ENCODE data around the gene DGKB. TPM values are rescaled to one million over a fixed set of nuclear protein-coding genes. Genes with fewer than 3 reads are reported as not detected.
A peak's percentile ranks its signal among the peaks of the same experiment; 100 is the strongest.

Gene DGKB
- total and polyA plus RNA-seq, 2 donors: 0.09 to 0.19 TPM

DNA sequence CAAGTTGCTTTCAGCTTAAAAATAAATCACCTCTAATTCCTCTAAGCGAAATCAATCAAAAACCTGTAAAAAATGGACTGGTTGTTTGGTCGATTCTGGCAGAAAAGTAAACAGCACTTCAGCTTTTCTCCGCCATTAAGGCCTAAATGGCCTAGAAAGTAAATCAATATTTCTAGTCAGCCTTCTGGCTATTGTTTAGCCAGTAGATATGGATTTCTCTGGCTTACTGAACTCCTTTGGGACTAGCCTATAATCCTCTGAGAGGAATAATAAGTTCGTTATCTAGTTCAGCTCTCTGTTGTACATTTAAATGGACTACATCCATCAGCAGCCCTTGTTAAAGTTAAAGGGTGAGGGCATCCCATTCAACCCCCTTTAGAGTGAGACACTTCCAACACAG is 513.0 kb downstream of the DGKB start:
- Histone ChIP-seq H3K36me3 (ENCODE audit: control insufficient read depth in 2 of 2, insufficient read depth in 2 of 2, low read length in 1 of 2) (no peaks in the 10 kb centered on the region), H3K9me3 (ENCODE audit: control insufficient read depth in 2 of 2, insufficient read depth in 1 of 2, low read length in 1 of 2) (peaks cover 0 to 3% of the 10 kb centered on the region in 2 donors), H3K4me3 (ENCODE audit: low read length in 2 of 2) (no peak overlapping the region), H3K4me1 (ENCODE audit: control insufficient read depth in 2 of 2, insufficient read depth in 2 of 2, low read length in 2 of 2) (no peaks in the 10 kb centered on the region), H3K27ac (ENCODE audit: low read depth in 1 of 2, low read length in 1 of 2) (no peak overlapping the region), H3K27me3 (ENCODE audit: control insufficient read depth in 2 of 2, insufficient read depth in 1 of 2, low read length in 1 of 2) (no peaks in the 10 kb centered on the region)
- whole genome bisulfite sequencing: 90% methylated on average over 4 of the region's 4 CpGs
- DNase-seq (ENCODE audit: low read depth in 6 of 9, low spot score in 9 of 9): no peak

GRCh38 chr7:14389181-14389591 is 513.4 kb downstream of the DGKB start:
- H3K27me3 ChIP-seq (ENCODE audit: control insufficient read depth in 2 of 2, insufficient read depth in 1 of 2, low read length in 1 of 2): no peaks in the 10 kb centered on the region
- DNase-seq (ENCODE audit: low read depth in 6 of 9, low spot score in 9 of 9): peak in 1 of 9 donors; percentile 4

GRCh38 chr7:14385074-14385473 is 517.5 kb downstream of the DGKB start:
- WGBS: 94% methylated on average over 3 of the region's 3 CpGs
- no peak overlapping the region for H3K4me3 ChIP-seq (ENCODE audit: low read length in 2 of 2)

More at GRCh38 chr7:14389181-14389591, 513.4 kb downstream of the DGKB start:
- H3K36me3 ChIP-seq (ENCODE audit: control insufficient read depth in 2 of 2, insufficient read depth in 2 of 2, low read length in 1 of 2): no peaks in the 10 kb centered on the region
- peaks cover 0 to 3% of the 10 kb centered on the region in 2 donors for H3K9me3 ChIP-seq (ENCODE audit: control insufficient read depth in 2 of 2, insufficient read depth in 1 of 2, low read length in 1 of 2)
- H3K27ac ChIP-seq (ENCODE audit: low read depth in 1 of 2, low read length in 1 of 2): no peak overlapping the region
- H3K4me1 ChIP-seq (ENCODE audit: control insufficient read depth in 2 of 2, insufficient read depth in 2 of 2, low read length in 2 of 2): no peaks in the 10 kb centered on the region
- no peak overlapping the region for H3K4me3 ChIP-seq (ENCODE audit: low read length in 2 of 2)
- WGBS: 82% methylated on average over 5 of the region's 5 CpGs

GRCh38 chr7:14381936-14382335 is 520.6 kb downstream of the DGKB start:
- no peaks in the 10 kb centered on the region for H3K27me3 ChIP-seq (ENCODE audit: control insufficient read depth in 2 of 2, insufficient read depth in 1 of 2, low read length in 1 of 2)
- no peaks in the 10 kb centered on the region for H3K4me1 ChIP-seq (ENCODE audit: control insufficient read depth in 2 of 2, insufficient read depth in 2 of 2, low read length in 2 of 2)
- H3K27ac ChIP-seq (ENCODE audit: low read depth in 1 of 2, low read length in 1 of 2): no peak overlapping the region
- no peak for DNase-seq (ENCODE audit: low read depth in 6 of 9, low spot score in 9 of 9)
- no peak overlapping the region for H3K4me3 ChIP-seq (ENCODE audit: low read length in 2 of 2)
- no peaks in the 10 kb centered on the region for H3K9me3 ChIP-seq (ENCODE audit: control insufficient read depth in 2 of 2, insufficient read depth in 1 of 2, low read length in 1 of 2)
- H3K36me3 ChIP-seq (ENCODE audit: control insufficient read depth in 2 of 2, insufficient read depth in 2 of 2, low read length in 1 of 2): no peaks in the 10 kb centered on the region
- 95% methylated on average over 3 of the region's 3 CpGs for WGBS

More at GRCh38 chr7:14385074-14385473, 517.5 kb downstream of the DGKB start:
- H3K27ac ChIP-seq (ENCODE audit: low read depth in 1 of 2, low read length in 1 of 2): no peak overlapping the region
- H3K27me3 ChIP-seq (ENCODE audit: control insufficient read depth in 2 of 2, insufficient read depth in 1 of 2, low read length in 1 of 2): no peaks in the 10 kb centered on the region
- no peaks in the 10 kb centered on the region for H3K4me1 ChIP-seq (ENCODE audit: control insufficient read depth in 2 of 2, insufficient read depth in 2 of 2, low read length in 2 of 2)
- no peaks in the 10 kb centered on the region for H3K36me3 ChIP-seq (ENCODE audit: control insufficient read depth in 2 of 2, insufficient read depth in 2 of 2, low read length in 1 of 2)
- H3K9me3 ChIP-seq (ENCODE audit: control insufficient read depth in 2 of 2, insufficient read depth in 1 of 2, low read length in 1 of 2): peaks cover 0 to 3% of the 10 kb centered on the region in 2 donors
- DNase-seq (ENCODE audit: low read depth in 6 of 9, low spot score in 9 of 9): no peak

GRCh38 chr7:14381306-14381705 is 521.2 kb downstream of the DGKB start:
- H3K9me3 ChIP-seq (ENCODE audit: control insufficient read depth in 2 of 2, insufficient read depth in 1 of 2, low read length in 1 of 2): no peaks in the 10 kb centered on the region
- no peaks in the 10 kb centered on the region for H3K27me3 ChIP-seq (ENCODE audit: control insufficient read depth in 2 of 2, insufficient read depth in 1 of 2, low read length in 1 of 2)
- no peak overlapping the region for H3K27ac ChIP-seq (ENCODE audit: low read depth in 1 of 2, low read length in 1 of 2)
- no peaks in the 10 kb centered on the region for H3K36me3 ChIP-seq (ENCODE audit: control insufficient read depth in 2 of 2, insufficient read depth in 2 of 2, low read length in 1 of 2)
- DNase-seq (ENCODE audit: low read depth in 6 of 9, low spot score in 9 of 9): no peak
- H3K4me1 ChIP-seq (ENCODE audit: control insufficient read depth in 2 of 2, insufficient read depth in 2 of 2, low read length in 2 of 2): no peaks in the 10 kb centered on the region
- no peak overlapping the region for H3K4me3 ChIP-seq (ENCODE audit: low read length in 2 of 2)
- WGBS: 90% methylated on average over 3 of the region's 3 CpGs

DNA sequence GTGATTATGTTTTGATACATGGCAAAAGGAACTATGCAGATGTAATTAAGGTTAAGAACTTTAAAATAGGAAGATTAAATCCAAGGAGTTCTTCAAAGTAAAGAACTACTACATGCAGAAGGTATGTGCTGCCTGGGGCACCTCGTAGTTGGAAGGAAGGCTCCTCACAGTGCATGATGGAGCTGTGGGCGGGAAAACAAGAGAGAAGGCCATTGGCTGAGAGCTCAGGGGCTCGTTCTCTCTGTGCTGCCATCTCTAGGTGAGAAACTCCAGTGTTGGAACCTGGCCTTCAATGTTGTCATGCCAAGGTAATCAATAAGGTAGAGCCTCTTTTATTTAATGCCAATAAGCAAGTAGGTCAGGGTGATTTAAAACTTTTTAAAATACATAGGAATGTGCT is 521.7 kb downstream of the DGKB start:
- no peaks in the 10 kb centered on the region for H3K27me3 ChIP-seq (ENCODE audit: control insufficient read depth in 2 of 2, insufficient read depth in 1 of 2, low read length in 1 of 2)
- no peaks in the 10 kb centered on the region for H3K9me3 ChIP-seq (ENCODE audit: control insufficient read depth in 2 of 2, insufficient read depth in 1 of 2, low read length in 1 of 2)
- no peak overlapping the region for H3K4me3 ChIP-seq (ENCODE audit: low read length in 2 of 2)
- no peak overlapping the region for H3K27ac ChIP-seq (ENCODE audit: low read depth in 1 of 2, low read length in 1 of 2)
- H3K36me3 ChIP-seq (ENCODE audit: control insufficient read depth in 2 of 2, insufficient read depth in 2 of 2, low read length in 1 of 2): no peaks in the 10 kb centered on the region
- no peaks in the 10 kb centered on the region for H3K4me1 ChIP-seq (ENCODE audit: control insufficient read depth in 2 of 2, insufficient read depth in 2 of 2, low read length in 2 of 2)
- WGBS: 86% methylated on average over 3 of the region's 3 CpGs
- no peak for DNase-seq (ENCODE audit: low read depth in 6 of 9, low spot score in 9 of 9)

DNA sequence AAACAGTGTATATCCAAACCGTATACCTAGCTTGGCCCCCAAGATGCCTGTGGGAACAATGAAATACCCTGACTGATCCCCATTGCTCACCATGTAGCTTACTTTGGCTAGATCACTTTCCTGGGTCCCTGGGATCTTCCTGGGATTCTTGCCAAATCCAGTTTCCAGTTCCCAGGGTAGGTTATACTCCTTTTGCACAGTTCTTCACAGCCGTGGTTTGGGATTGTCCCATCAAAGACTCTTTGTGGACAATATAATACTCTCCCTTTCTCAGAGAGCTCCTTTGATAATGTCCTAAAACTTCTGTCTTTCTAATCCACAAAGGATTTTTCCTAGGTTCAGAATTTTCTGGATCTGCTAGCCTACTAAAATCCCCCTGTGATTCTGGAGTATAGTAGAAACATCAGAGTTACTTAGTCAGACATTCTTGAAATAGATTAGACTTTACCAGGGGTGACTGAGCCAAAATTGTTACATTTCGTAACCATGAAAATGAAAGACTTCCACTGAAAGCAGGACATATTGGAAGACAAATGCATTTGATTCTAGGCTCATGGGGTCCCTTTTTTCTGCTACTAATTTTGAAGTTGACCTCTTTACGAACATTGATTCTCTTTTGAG is 524.8 kb downstream of the DGKB start:
- Histone ChIP-seq H3K27ac (ENCODE audit: low read depth in 1 of 2, low read length in 1 of 2) (no peak overlapping the region), H3K27me3 (ENCODE audit: control insufficient read depth in 2 of 2, insufficient read depth in 1 of 2, low read length in 1 of 2) (no peaks in the 10 kb centered on the region), H3K4me3 (ENCODE audit: low read length in 2 of 2) (no peak overlapping the region), H3K4me1 (ENCODE audit: control insufficient read depth in 2 of 2, insufficient read depth in 2 of 2, low read length in 2 of 2) (no peaks in the 10 kb centered on the region), H3K9me3 (ENCODE audit: control insufficient read depth in 2 of 2, insufficient read depth in 1 of 2, low read length in 1 of 2) (no peaks in the 10 kb centered on the region), H3K36me3 (ENCODE audit: control insufficient read depth in 2 of 2, insufficient read depth in 2 of 2, low read length in 1 of 2) (no peaks in the 10 kb centered on the region)
- 92% methylated on average over 4 of the region's 4 CpGs for WGBS
- DNase-seq (ENCODE audit: low read depth in 6 of 9, low spot score in 9 of 9): no peak

- 80% methylated on average over 2 of the region's 2 CpGs for WGBS
- DNase-seq (ENCODE audit: low read depth in 6 of 9, low spot score in 9 of 9): no peak
- H3K36me3 ChIP-seq (ENCODE audit: control insufficient read depth in 2 of 2, insufficient read depth in 2 of 2, low read length in 1 of 2): no peaks in the 10 kb centered on the region
- H3K4me3 ChIP-seq (ENCODE audit: low read length in 2 of 2): no peak overlapping the region
- H3K27me3 ChIP-seq (ENCODE audit: control insufficient read depth in 2 of 2, insufficient read depth in 1 of 2, low read length in 1 of 2): no peaks in the 10 kb centered on the region
- no peaks in the 10 kb centered on the region for H3K4me1 ChIP-seq (ENCODE audit: control insufficient read depth in 2 of 2, insufficient read depth in 2 of 2, low read length in 2 of 2)
- H3K9me3 ChIP-seq (ENCODE audit: control insufficient read depth in 2 of 2, insufficient read depth in 1 of 2, low read length in 1 of 2): no peaks in the 10 kb centered on the region
- no peak overlapping the region for H3K27ac ChIP-seq (ENCODE audit: low read depth in 1 of 2, low read length in 1 of 2)
These were observed 525.8 kb downstream of the DGKB start for GRCh38 chr7:14376711-14377110.

GRCh38 chr7:14375998-14376397 is 526.6 kb downstream of the DGKB start:
- H3K27me3 ChIP-seq (ENCODE audit: control insufficient read depth in 2 of 2, insufficient read depth in 1 of 2, low read length in 1 of 2): no peaks in the 10 kb centered on the region
- no peak overlapping the region for H3K27ac ChIP-seq (ENCODE audit: low read depth in 1 of 2, low read length in 1 of 2)
- no peaks in the 10 kb centered on the region for H3K4me1 ChIP-seq (ENCODE audit: control insufficient read depth in 2 of 2, insufficient read depth in 2 of 2, low read length in 2 of 2)
- 91% methylated on average over 2 of the region's 2 CpGs for WGBS
- no peak overlapping the region for H3K4me3 ChIP-seq (ENCODE audit: low read length in 2 of 2)
- no peaks in the 10 kb centered on the region for H3K36me3 ChIP-seq (ENCODE audit: control insufficient read depth in 2 of 2, insufficient read depth in 2 of 2, low read length in 1 of 2)
- DNase-seq (ENCODE audit: low read depth in 6 of 9, low spot score in 9 of 9): no peak
- no peaks in the 10 kb centered on the region for H3K9me3 ChIP-seq (ENCODE audit: control insufficient read depth in 2 of 2, insufficient read depth in 1 of 2, low read length in 1 of 2)
